MG63 (cell line): Measurements from ENCODE around the gene CLMP. TPM values are rescaled to one million over a fixed set of nuclear protein-coding genes. Genes with fewer than 3 reads are reported as not detected.

Experiments used
- total RNA-seq: library from RNA; depleted of rRNA; stranded (reverse); fragments of >200 nt; shearing (Covaris generic); gene quantifications from 2 replicates; pipeline ENCODE4 v1.2.3, GENCODE V29; 2014; ENCODE audit warnings: low replicate concordance; rRNA removed

CLMP gene
- total RNA-seq, 1 experiment from 2014 or later, result 109 TPM

Other genes starting within 250 kb of the CLMP start
- not detected in 2 replicates for gene BSX, start 213.4 kb downstream of the CLMP start, total RNA-seq
- gene HSPA8, start 133.1 kb downstream of the CLMP start, total RNA-seq, result 3,730 and 5,410 TPM in 2 replicates
- not detected in 2 replicates for gene GRAMD1B, start 235.0 kb upstream of the CLMP start, total RNA-seq